HEK293T (cell line): Measurements from ENCODE around the gene MYOZ3.

Source experiments
- CTCF ChIA-PET: fragments of 350-600 bp; formaldehyde crosslinking; extraction: SDS; loops from one replicate; lab custom pipeline; 2021; ENCODE audit warnings: antibody characterized with exemption, inconsistent platforms; lab: Yijun Ruan, JAX
- POLR2A ChIA-PET: fragments of 350-600 bp; formaldehyde crosslinking; extraction: SDS; loops from one replicate; lab custom pipeline; 2020; ENCODE audit warnings: antibody characterized with exemption, inconsistent platforms; lab: Yijun Ruan, JAX
- DNase-seq: peaks from one replicate; pipeline ENCODE4 v3.0.0; 2012; ENCODE audit warnings: mixed read lengths; ENCODE audit errors: extremely low spot score
- ARNT ChIP-seq: fragments of 450-650 bp; IDR thresholded peaks from 2 replicates; pipeline ENCODE4 v1.6.1; 2017; ENCODE audit warnings: mild to moderate bottlenecking
- BHLHE40 ChIP-seq: fragments of 450-650 bp; IDR thresholded peaks from 2 replicates; pipeline ENCODE4 v1.6.1; 2016; ENCODE audit warnings: mild to moderate bottlenecking, moderate library complexity, borderline replicate concordance
- CTBP1 ChIP-seq: fragments of 450-650 bp; IDR thresholded peaks from 2 replicates; pipeline ENCODE4 v1.6.1; 2016; ENCODE audit warnings: borderline replicate concordance
- ELF4 ChIP-seq: fragments of 450-650 bp; IDR thresholded peaks from 2 replicates; pipeline ENCODE4 v1.6.1; 2017; ENCODE audit warnings: antibody characterized with exemption
- FOXA1 ChIP-seq: fragments of 450-650 bp; IDR thresholded peaks from 2 replicates; pipeline ENCODE4 v1.6.1; 2016; ENCODE audit warnings: mild to moderate bottlenecking
- FOXK2 ChIP-seq: fragments of 450-650 bp; IDR thresholded peaks from 2 replicates; pipeline ENCODE4 v1.6.1; 2016; ENCODE audit warnings: mild to moderate bottlenecking
- FOXM1 ChIP-seq: fragments of 450-650 bp; IDR thresholded peaks from 2 replicates; pipeline ENCODE4 v1.6.1; 2017; ENCODE audit warnings: mild to moderate bottlenecking, borderline replicate concordance
- HDGF ChIP-seq: fragments of 450-650 bp; IDR thresholded peaks from 2 replicates; pipeline ENCODE4 v1.6.1; 2017; ENCODE audit warnings: antibody characterized with exemption, borderline replicate concordance
- L3MBTL2 ChIP-seq: fragments of 450-650 bp; conservative IDR thresholded peaks from 2 replicates; pipeline ENCODE4 v1.6.1; 2016; ENCODE audit warnings: mild to moderate bottlenecking
- LEF1 ChIP-seq: fragments of 450-650 bp; IDR thresholded peaks from 2 replicates; pipeline ENCODE4 v1.6.1; 2017; ENCODE audit warnings: mild to moderate bottlenecking, borderline replicate concordance
- NFRKB ChIP-seq: fragments of 450-650 bp; IDR thresholded peaks from 2 replicates; pipeline ENCODE4 v1.6.1; 2016; ENCODE audit warnings: mild to moderate bottlenecking, moderate library complexity
- SP1 ChIP-seq: fragments of 450-650 bp; IDR thresholded peaks from 2 replicates; pipeline ENCODE4 v1.6.1; 2017
- SUZ12 ChIP-seq: fragments of 450-650 bp; IDR thresholded peaks from 2 replicates; pipeline ENCODE4 v1.6.1; 2016; ENCODE audit warnings: mild to moderate bottlenecking
- TARDBP ChIP-seq: fragments of 450-650 bp; IDR thresholded peaks from 2 replicates; pipeline ENCODE4 v1.6.1; 2016
- ZNF384 ChIP-seq: fragments of 450-650 bp; IDR thresholded peaks from 2 replicates; pipeline ENCODE4 v1.6.1; 2016
- TF ChIP-seq, protein P1 (sequence below): fragments of 450-650 bp; IDR thresholded peaks from 2 replicates; pipeline ENCODE4 v1.6.1; 2016

Gene MYOZ3

GRCh38 chr5:150653762-150654556 lies 7.1 kb upstream of the MYOZ3 start:
- TF ChIP-seq LEF1 (no peak), SUZ12 (no peak), FOXK2 (no peak), FOXM1 (no peak), ZNF384 (no peak), L3MBTL2 (no peak), CTBP1 (no peak), ELF4 (no peak), ARNT (no peak), TARDBP (no peak), BHLHE40 (no peak), HDGF (no peak), NFRKB (no peak), FOXA1 (no peak), SP1 (no peak)
- TF ChIP-seq, protein P1, sequence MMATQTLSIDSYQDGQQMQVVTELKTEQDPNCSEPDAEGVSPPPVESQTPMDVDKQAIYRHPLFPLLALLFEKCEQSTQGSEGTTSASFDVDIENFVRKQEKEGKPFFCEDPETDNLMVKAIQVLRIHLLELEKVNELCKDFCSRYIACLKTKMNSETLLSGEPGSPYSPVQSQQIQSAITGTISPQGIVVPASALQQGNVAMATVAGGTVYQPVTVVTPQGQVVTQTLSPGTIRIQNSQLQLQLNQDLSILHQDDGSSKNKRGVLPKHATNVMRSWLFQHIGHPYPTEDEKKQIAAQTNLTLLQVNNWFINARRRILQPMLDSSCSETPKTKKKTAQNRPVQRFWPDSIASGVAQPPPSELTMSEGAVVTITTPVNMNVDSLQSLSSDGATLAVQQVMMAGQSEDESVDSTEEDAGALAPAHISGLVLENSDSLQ, result no peak
- ChIA-PET POLR2A (interaction anchor here (1.1 to 2.4 kb wide), 4 partner anchors 9 to 204 kb away, joined by 3 to 7 read pairs (median 4); partner anchors contain the start of genes RBM22 and RPS14), CTCF (interaction anchor here (0.6 to 3.9 kb wide), 4 partner anchors 11 to 1086 kb away, joined by 3 to 26 read pairs (median 4); no protein-coding TSS in a partner anchor)
- DNase-seq, result no peak

DNA sequence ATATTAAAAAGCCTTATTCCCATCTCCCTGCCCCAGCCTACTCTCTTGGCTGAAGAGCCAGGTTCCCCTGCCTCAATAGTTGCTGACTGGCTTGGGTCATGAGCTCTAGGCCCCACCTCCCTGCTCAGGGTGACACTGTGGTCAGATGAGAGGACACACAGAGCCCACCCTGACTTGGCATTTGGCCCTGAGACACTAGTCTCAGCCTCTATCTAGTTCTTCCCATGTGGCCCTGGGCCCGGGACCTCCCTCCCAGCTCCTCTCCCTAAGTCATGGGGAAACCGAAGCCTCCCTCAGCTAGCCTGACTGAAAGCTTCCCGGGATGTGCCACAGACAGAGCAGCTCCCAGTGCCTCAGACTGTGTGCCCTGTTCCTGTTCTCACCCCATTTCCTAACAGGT lies 5.8 kb upstream of the MYOZ3 start:
- CTCF ChIA-PET, result interaction anchor here (0.9 to 3.9 kb wide), 5 partner anchors 10 to 95 kb away, joined by 4 to 26 read pairs (median 7); partner anchors contain the start of genes RBM22 and SYNPO
- POLR2A ChIA-PET, result interaction anchor here (0.7 to 3.5 kb wide), 7 partner anchors 10 to 104 kb away, joined by 3 to 29 read pairs (median 3); partner anchors contain the start of gene DCTN4
- no peak for DNase-seq
- TF ChIP-seq CTBP1 (no peak), ZNF384 (no peak), SP1 (no peak), ARNT (no peak), HDGF (no peak), ELF4 (no peak), TARDBP (no peak), FOXK2 (no peak), LEF1 (no peak)
- TF ChIP-seq, protein P1, result no peak

- ChIA-PET POLR2A (interaction anchor here (0.9 to 4.6 kb wide), 7 partner anchors 14 to 102 kb away, joined by 3 to 33 read pairs (median 6); partner anchors contain the start of genes DCTN4 and RBM22), CTCF (interaction anchor here (0.6 to 2.1 kb wide), 4 partner anchors 12 to 242 kb away, joined by 5 to 7 read pairs (median 6); partner anchors contain the start of gene RBM22)
- TF ChIP-seq SP1 (no peak), ZNF384 (no peak), LEF1 (no peak), ELF4 (no peak), L3MBTL2 (peak; percentile 62), BHLHE40 (no peak)
- peak; percentile 98 for DNase-seq
Observed at GRCh38 chr5:150656191-150657132, 4.6 kb upstream of the MYOZ3 start.

DNA sequence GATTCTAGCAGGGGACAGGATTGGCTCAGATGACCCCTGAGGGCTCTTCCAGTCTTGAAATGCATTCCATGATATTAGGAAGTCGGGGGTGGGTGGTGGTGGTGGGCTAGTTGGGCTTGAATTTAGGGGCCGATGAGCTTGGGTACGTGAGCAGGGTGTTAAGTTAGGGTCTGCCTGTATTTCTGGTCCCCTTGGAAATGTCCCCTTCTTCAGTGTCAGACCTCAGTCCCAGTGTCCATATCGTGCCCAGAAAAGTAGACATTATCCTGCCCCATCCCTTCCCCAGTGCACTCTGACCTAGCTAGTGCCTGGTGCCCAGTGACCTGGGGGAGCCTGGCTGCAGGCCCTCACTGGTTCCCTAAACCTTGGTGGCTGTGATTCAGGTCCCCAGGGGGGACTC lies 2.9 kb upstream of the MYOZ3 start:
- DNase-seq, result no peak
- ChIA-PET CTCF (interaction anchor here (1.0 to 1.1 kb wide), 2 partner anchors 97 kb away, joined by 3 to 7 read pairs; no protein-coding TSS in a partner anchor), POLR2A (interaction anchor here (1.5 to 4.6 kb wide), 4 partner anchors 10 to 97 kb away, joined by 3 to 33 read pairs (median 18); partner anchors contain the start of gene RBM22)
- TF ChIP-seq TARDBP (no peak), SP1 (no peak), FOXK2 (no peak), ARNT (no peak), SUZ12 (no peak), BHLHE40 (no peak)
- TF ChIP-seq, protein P1, result no peak

DNA sequence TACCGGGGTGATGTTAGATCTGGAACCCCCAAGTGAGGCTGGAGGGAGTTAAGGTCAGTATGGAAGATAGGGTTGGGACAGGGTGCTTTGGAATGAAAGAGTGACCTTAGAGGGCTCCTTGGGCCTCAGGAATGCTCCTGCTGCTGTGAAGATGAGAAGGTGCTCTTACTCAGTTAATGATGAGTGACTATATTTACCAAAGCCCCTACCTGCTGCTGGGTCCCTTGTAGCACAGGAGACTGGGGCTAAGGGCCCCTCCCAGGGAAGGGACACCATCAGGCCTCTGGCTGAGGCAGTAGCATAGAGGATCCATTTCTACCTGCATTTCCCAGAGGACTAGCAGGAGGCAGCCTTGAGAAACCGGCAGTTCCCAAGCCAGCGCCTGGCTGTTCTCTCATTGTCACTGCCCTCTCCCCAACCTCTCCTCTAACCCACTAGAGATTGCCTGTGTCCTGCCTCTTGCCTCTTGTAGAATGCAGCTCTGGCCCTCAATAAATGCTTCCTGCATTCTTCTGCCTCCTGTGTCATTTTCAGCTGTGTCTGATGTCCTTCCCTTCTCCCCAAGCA lies 2.3 kb upstream of the MYOZ3 start:
- CTCF ChIA-PET, result interaction anchor here (0.6 to 1.1 kb wide), 2 partner anchors 97 to 99 kb away, joined by 3 read pairs; no protein-coding TSS in a partner anchor
- no peak for TF ChIP-seq HDGF
- no peak for TF ChIP-seq LEF1
- TF ChIP-seq, protein P1, result no peak
- no peak for TF ChIP-seq ZNF384
- no peak for TF ChIP-seq FOXA1
- no peak for TF ChIP-seq FOXK2
- no peak for TF ChIP-seq ARNT
- POLR2A ChIA-PET, result interaction anchor here (1.5 to 4.6 kb wide), 2 partner anchors 10 to 42 kb away, joined by 3 to 33 read pairs; partner anchors contain the start of gene RBM22
- no peak for DNase-seq
